RWPE1 (cell line): Measurements from ENCODE around the gene EPHB1.

Experiments
- CTCF ChIA-PET: fragments of 350-600 bp; sonication (Branson Sonifier 250); formaldehyde crosslinking; extraction: SDS; loops from one replicate; lab custom pipeline; 2021; lab: Yijun Ruan, JAX
- POLR2A ChIA-PET: fragments of 400-600 bp; formaldehyde crosslinking; extraction: SDS; loops from one replicate; lab custom pipeline; 2020; ENCODE audit warnings: antibody characterized with exemption; ENCODE audit not compliant: low non-redundant PET; lab: Yijun Ruan, JAX
- DNase-seq: peaks from one replicate; pipeline ENCODE4 v3.0.0; 2012; ENCODE audit warnings: low spot score
- H3K27ac ChIP-seq: fragments of 450-650 bp; 2 replicates; pipeline ENCODE4 v1.5.1; 2017
- CTCF ChIP-seq: fragments of 450-650 bp; conservative IDR thresholded peaks from 2 replicates; pipeline ENCODE4 v1.5.1; 2017; ENCODE audit warnings: low read depth, mild to moderate bottlenecking

The EPHB1 gene

GRCh38 chr3:135140591-135140990 lies 345.5 kb downstream of the EPHB1 start:
- ChIA-PET CTCF (interaction anchor here (0.6 kb wide), 1 partner anchor 546 kb away, joined by 3 read pairs; no protein-coding TSS in a partner anchor), POLR2A (no interaction called here)
- no peak overlapping the region for H3K27ac ChIP-seq
- DNase-seq: no peak
- TF ChIP-seq CTCF: no peak

GRCh38 chr3:135141160-135141559 lies 346.1 kb downstream of the EPHB1 start:
- DNase-seq: no peak

GRCh38 chr3:135141672-135142071 lies 346.6 kb downstream of the EPHB1 start:
- DNase-seq: no peak
- ChIA-PET CTCF (no interaction called here), POLR2A (no interaction called here)
- TF ChIP-seq CTCF: no peak
- H3K27ac ChIP-seq: no peak overlapping the region

More at GRCh38 chr3:135141160-135141559, 346.1 kb downstream of the EPHB1 start:
- CTCF ChIA-PET: no interaction called here
- TF ChIP-seq CTCF: no peak
- POLR2A ChIA-PET: no interaction called here
- no peak overlapping the region for H3K27ac ChIP-seq

- ChIA-PET POLR2A (no interaction called here), CTCF (no interaction called here)
- no peak for DNase-seq
- no peak for TF ChIP-seq CTCF
- no peak overlapping the region for H3K27ac ChIP-seq
Measured at GRCh38 chr3:135142530-135142929, 347.5 kb downstream of the EPHB1 start.

GRCh38 chr3:135143474-135143873 lies 348.4 kb downstream of the EPHB1 start:
- CTCF ChIA-PET: no interaction called here
- POLR2A ChIA-PET: no interaction called here

GRCh38 chr3:135145581-135145980 lies 350.5 kb downstream of the EPHB1 start:
- DNase-seq: no peak
- CTCF ChIA-PET: no interaction called here
- POLR2A ChIA-PET: no interaction called here
- TF ChIP-seq CTCF: no peak
- H3K27ac ChIP-seq: no peak overlapping the region

More at GRCh38 chr3:135143474-135143873, 348.4 kb downstream of the EPHB1 start:
- DNase-seq: no peak
- no peak overlapping the region for H3K27ac ChIP-seq
- TF ChIP-seq CTCF: no peak
